GM12878 (cell line): ENCODE data around the gene FUT6. TPM values are rescaled to one million over a fixed set of nuclear protein-coding genes. Genes with fewer than 3 reads are reported as not detected.

Experiments
- ATAC-seq: fragments of 200-7000 bp; cut with Tn5 transposase; 3 replicates; pipeline ENCODE4 v1.9.1; 2020; ENCODE audit warnings: mild to moderate bottlenecking, moderate library complexity
- BruUV-seq: library from RNA; stranded (reverse); fragments of 400-500 nt; replicated peaks from 2 replicates; lab custom pipeline; 2021; lab: Mats Ljungman, UMichigan
- CTCF ChIA-PET: fragments of 300-600 bp; sonication (Branson Sonifier 250); formaldehyde crosslinking; extraction: SDS; loops from one replicate; lab custom pipeline; 2021; ENCODE audit warnings: inconsistent platforms; lab: Yijun Ruan, JAX
- POLR2A ChIA-PET: fragments of 350-600 bp; formaldehyde crosslinking; extraction: SDS; loops from one replicate; lab custom pipeline; 2021; ENCODE audit warnings: inconsistent platforms; lab: Charles Lee
- RAD21 ChIA-PET: fragments of 300-600 bp; sonication (Branson Sonifier 250); formaldehyde crosslinking; loops from one replicate; lab custom pipeline; 2023; ENCODE audit warnings: antibody characterized with exemption; ENCODE audit not compliant: unreplicated experiment; lab: Charles Lee
- SMC1A ChIA-PET: fragments of 300-600 bp; sonication (Branson Sonifier 250); formaldehyde crosslinking; loops from one replicate; lab custom pipeline; 2023; ENCODE audit not compliant: unreplicated experiment, uncharacterized antibody; lab: Charles Lee
- DNase-seq: peaks from one replicate; pipeline ENCODE4 v3.0.0-alpha.2; 2011; ENCODE audit warnings: low read depth, low spot score
- FAIRE-seq: peaks from 3 replicates; lab custom pipeline; 2011; peaks lifted over from hg19 to GRCh38; lab: Jason Lieb, UNC
- H2AFZ ChIP-seq: 2 replicates; pipeline ENCODE4 v1.6.0; 2011; ENCODE audit warnings: low read depth, low read length, control low read depth; ENCODE audit not compliant: control insufficient read depth
- H3K27ac ChIP-seq: 2 replicates; pipeline ENCODE4 v1.5.1; 2011; ENCODE audit warnings: control low read depth; ENCODE audit not compliant: control insufficient read depth, insufficient read depth
- H3K27me3 ChIP-seq, 2 experiments: replicated peaks in 1 of 2; 2 replicates each; pipeline versions ENCODE4 v1.6.0 to v1.6.1; 2011; ENCODE audit warnings: low read length in 1 of 2; ENCODE audit not compliant: control insufficient read depth in 2 of 2, insufficient read depth in 2 of 2
- H3K36me3 ChIP-seq, 2 experiments: 2 replicates each; pipeline ENCODE4 v1.5.1; 2011; ENCODE audit warnings: low read length in 1 of 2; ENCODE audit not compliant: control insufficient read depth in 2 of 2, insufficient read depth in 2 of 2
- H3K4me1 ChIP-seq: 2 replicates; pipeline ENCODE4 v1.6.1; 2011; ENCODE audit warnings: mild to moderate bottlenecking, low read length, moderate library complexity, mixed read lengths; ENCODE audit not compliant: control insufficient read depth, insufficient read depth
- H3K4me2 ChIP-seq: 2 replicates; pipeline ENCODE4 v1.6.0; 2011; ENCODE audit warnings: control low read depth; ENCODE audit not compliant: control insufficient read depth, insufficient read depth
- H3K4me3 ChIP-seq: fragments of 200-600 bp; sonication (generic); 2 replicates; pipeline ENCODE4 v1.5.1; 2016
- H3K79me2 ChIP-seq: 2 replicates; pipeline ENCODE4 v1.6.0; 2011; ENCODE audit warnings: low read length; ENCODE audit not compliant: control insufficient read depth, insufficient read depth
- H3K9ac ChIP-seq: 2 replicates; pipeline ENCODE4 v1.8.0; 2011; ENCODE audit warnings: low read length, control low read depth, mixed read lengths; ENCODE audit not compliant: control insufficient read depth, insufficient read depth
- H3K9me3 ChIP-seq: replicated peaks from 3 replicates; pipeline ENCODE4 v1.5.1; 2011; ENCODE audit warnings: mild to moderate bottlenecking, low read length; ENCODE audit not compliant: control insufficient read depth, insufficient read depth
- H4K20me1 ChIP-seq: 2 replicates; pipeline ENCODE4 v1.6.0; 2011; ENCODE audit not compliant: control insufficient read depth, insufficient read depth
- CBFB ChIP-seq: IDR thresholded peaks from 2 replicates; pipeline ENCODE4 v1.6.1; 2016; ENCODE audit warnings: antibody characterized with exemption, low read depth
- CBX5 ChIP-seq: sonication (generic); IDR thresholded peaks from 2 replicates; pipeline ENCODE4 v1.6.1; 2016; ENCODE audit warnings: low read depth, moderate library complexity, mild to moderate bottlenecking, inconsistent platforms
- E2F8 ChIP-seq: fragments of 450-650 bp; IDR thresholded peaks from 2 replicates; pipeline ENCODE4 v1.6.1; 2018; ENCODE audit warnings: mild to moderate bottlenecking, low read depth, moderate library complexity; ENCODE audit not compliant: partially characterized antibody
- HCFC1 ChIP-seq: fragments of 150-350 bp; IDR thresholded peaks from 2 replicates; pipeline ENCODE4 v1.6.1; 2014; ENCODE audit warnings: low read length
- LARP7 ChIP-seq: fragments of 450-650 bp; IDR thresholded peaks from 2 replicates; pipeline ENCODE4 v1.6.1; 2017; ENCODE audit warnings: mild to moderate bottlenecking
- MEF2A ChIP-seq: IDR thresholded peaks from 2 replicates; pipeline ENCODE4 v1.6.1; 2011; ENCODE audit warnings: low read depth, mild to moderate bottlenecking, low read length, moderate library complexity; ENCODE audit not compliant: insufficient read depth
- SIN3A ChIP-seq: IDR thresholded peaks from 2 replicates; pipeline ENCODE4 v1.6.1; 2012; ENCODE audit warnings: low read depth, low read length, improper control_type of control experiment
- YBX1 ChIP-seq: fragments of 450-650 bp; IDR thresholded peaks from 2 replicates; pipeline ENCODE4 v1.6.1; 2016; ENCODE audit warnings: antibody characterized with exemption
- YY1 ChIP-seq: IDR thresholded peaks from 2 replicates; pipeline ENCODE4 v1.6.1; 2011; ENCODE audit warnings: low read depth, mild to moderate bottlenecking, low read length
- ZBED1 ChIP-seq: IDR thresholded peaks from 2 replicates; pipeline ENCODE4 v1.6.1; 2016; ENCODE audit warnings: borderline replicate concordance
- ZNF207 ChIP-seq: fragments of 450-650 bp; IDR thresholded peaks from 2 replicates; pipeline ENCODE4 v1.6.1; 2014; ENCODE audit warnings: antibody characterized with exemption, mild to moderate bottlenecking, borderline replicate concordance
- ZNF217 ChIP-seq: fragments of 450-650 bp; IDR thresholded peaks from 2 replicates; pipeline ENCODE4 v1.6.1; 2017; ENCODE audit warnings: antibody characterized with exemption, mild to moderate bottlenecking
- WGBS: methylation state at CpG from one replicate; pipeline ENCODE4 v1.1.6; 2016; ENCODE audit warnings: low lambda C conversion rate; ENCODE audit not compliant: insufficient replicate concordance, insufficient coverage; ENCODE audit errors: missing lambda C conversion rate; 5-methylcytosine and 5-hydroxymethylcytosine counted together
- in situ Hi-C: fragments of 300-500 bp; cut with MboI; formaldehyde crosslinking; loops from 9 replicates; pipeline ENCODE4 v1.14.3; 2018; ENCODE audit warnings: mixed read lengths
- intact Hi-C: fragments of 100-400 bp; cut with micrococcal nuclease; formaldehyde crosslinking; loops from one replicate; pipeline ENCODE4 v1.14.2; 2022; ENCODE audit not compliant: unreplicated experiment
- polyA plus RNA-seq, 11 experiments: library from polyadenylated mRNA; depleted of rRNA in 4 of 11; unstranded in 6 of 11; stranded (reverse) in 5 of 11; fragments of >200 nt; fragmentation: Nextera tagmentation in 4 of 11; fragmentation: Illumina TruSeq in 1 of 11; extraction: Ambion mirVana in 4 of 11; extraction: Trizol in 1 of 11; gene quantifications; 1 replicate in 1 of 11; 2 replicates in 10 of 11; pipeline versions ENCODE4 v1.2.1 to v1.2.3, GENCODE V29; 2011 to 2016; ENCODE audit warnings: inconsistent platforms in 2 of 11, missing spikeins in 2 of 11, low read depth in 1 of 11
- total RNA-seq, 4 experiments: library from RNA; depleted of rRNA in 3 of 4; stranded (reverse); fragments of >200 nt in 3 of 4; fragmentation: Illumina TruSeq in 1 of 4; extraction: Trizol in 1 of 4; gene quantifications; 2 replicates each; pipeline versions ENCODE4 v1.2.1 to v1.2.3, GENCODE V29; 2013 to 2021

The FUT6 gene
- total and polyA plus RNA-seq, 10 of the 15 experiments (the other 5 are each of a cell fraction or from before 2014, with no cell fraction given) = not detected

- H3K4me1 ChIP-seq = no peaks in the 10 kb centered on the region
- H3K36me3 ChIP-seq = no peaks in the 10 kb centered on the region
- H3K79me2 ChIP-seq = peaks cover under 1% of the 10 kb centered on the region; the same call in 1 of the 2 replicates
- DNase-seq (no peak), FAIRE-seq (no peak), ATAC-seq (no peak)
- RAD21 ChIA-PET = interaction anchor here (0.7 kb wide), 1 partner anchor 21 kb away, joined by 3 read pairs; no protein-coding TSS in a partner anchor
- no peak overlapping the region for H3K9ac ChIP-seq
- no peaks in the 10 kb centered on the region for H4K20me1 ChIP-seq
- no TSS peak for BruUV-seq
- in situ Hi-C loops = no loop called here
- CTCF ChIA-PET = interaction anchor here (0.8 to 2.8 kb wide), 5 partner anchors 9 to 227 kb away, joined by 3 to 24 read pairs (median 5); partner anchors contain the start of gene NRTN
- POLR2A ChIA-PET = no interaction called here
- SMC1A ChIA-PET = interaction anchor here (1.2 kb wide), 1 partner anchor 9 kb away, joined by 3 read pairs; the partner anchor contains the start of gene NRTN
- no peak for TF ChIP-seq ZNF207
- TF ChIP-seq SIN3A = no peak
- no peak for TF ChIP-seq LARP7
- TF ChIP-seq CBX5 = no peak
- TF ChIP-seq CBFB = no peak
- H3K9me3 ChIP-seq = no peaks in the 10 kb centered on the region
- no peak overlapping the region for H2AFZ ChIP-seq
- intact Hi-C loops = no loop called here
- no peaks in the 10 kb centered on the region; a peak in 1 of 4 replicates for H3K27me3 ChIP-seq
- H3K4me2 ChIP-seq = no peak overlapping the region
- WGBS = 55% methylated on average over 7 of the region's 7 CpGs
- no peak overlapping the region for H3K27ac ChIP-seq
- H3K4me3 ChIP-seq = no peak overlapping the region
Observed at GRCh38 chr19:5795382-5795919, 44.1 kb downstream of the FUT6 start.

- SMC1A ChIA-PET = no interaction called here
- H3K4me1 ChIP-seq = peaks cover 3% of the 10 kb centered on the region; the same call in 1 of the 2 replicates
- no peak overlapping the region for H3K9ac ChIP-seq
- WGBS = 38% methylated on average over 3 of the region's 3 CpGs
- RAD21 ChIA-PET = no interaction called here
- peaks cover 4 to 8% of the 10 kb centered on the region in 2 experiments; a peak in 3 of 4 replicates for H3K36me3 ChIP-seq
- H3K27ac ChIP-seq = no peak overlapping the region
- in situ Hi-C loops (no loop called here), intact Hi-C loops (no loop called here)
- no peak overlapping the region for H3K4me3 ChIP-seq
- H4K20me1 ChIP-seq = no peaks in the 10 kb centered on the region
- FAIRE-seq (no peak), DNase-seq (no peak), ATAC-seq (no peak)
- POLR2A ChIA-PET = no interaction called here
- no TSS peak for BruUV-seq
- H3K79me2 ChIP-seq = peaks cover 5% of the 10 kb centered on the region
- no peak overlapping the region for H3K4me2 ChIP-seq
- no peaks in the 10 kb centered on the region for H3K9me3 ChIP-seq
- no peak overlapping the region for H2AFZ ChIP-seq
- H3K27me3 ChIP-seq = no peaks in the 10 kb centered on the region
- CTCF ChIA-PET = interaction anchor here (0.9 to 2.8 kb wide), 4 partner anchors 11 to 245 kb away, joined by 4 to 24 read pairs (median 8); partner anchors contain the start of genes NRTN and RPL36
- TF ChIP-seq YY1 (no peak), YBX1 (no peak), ZNF217 (no peak), E2F8 (no peak), MEF2A (no peak), ZBED1 (no peak), HCFC1 (no peak)
Observed at GRCh38 chr19:5793188-5793587, 46.3 kb downstream of the FUT6 start.
